Inflammatory macrophage treated with lipopolysaccharide for 1 hour (primary cell): Measurements from ENCODE around the gene TBP.
"Not testable (repeated sequence)": the region's sequence is repeated elsewhere in the genome, so short reads cannot be mapped to it uniquely, and the experiment has no call there.

Experiments
- DNase-seq, 2 donors: peaks; one replicate each; pipeline ENCODE4 v3.0.0-alpha.2; 2020 to 2022

TBP gene

DNA sequence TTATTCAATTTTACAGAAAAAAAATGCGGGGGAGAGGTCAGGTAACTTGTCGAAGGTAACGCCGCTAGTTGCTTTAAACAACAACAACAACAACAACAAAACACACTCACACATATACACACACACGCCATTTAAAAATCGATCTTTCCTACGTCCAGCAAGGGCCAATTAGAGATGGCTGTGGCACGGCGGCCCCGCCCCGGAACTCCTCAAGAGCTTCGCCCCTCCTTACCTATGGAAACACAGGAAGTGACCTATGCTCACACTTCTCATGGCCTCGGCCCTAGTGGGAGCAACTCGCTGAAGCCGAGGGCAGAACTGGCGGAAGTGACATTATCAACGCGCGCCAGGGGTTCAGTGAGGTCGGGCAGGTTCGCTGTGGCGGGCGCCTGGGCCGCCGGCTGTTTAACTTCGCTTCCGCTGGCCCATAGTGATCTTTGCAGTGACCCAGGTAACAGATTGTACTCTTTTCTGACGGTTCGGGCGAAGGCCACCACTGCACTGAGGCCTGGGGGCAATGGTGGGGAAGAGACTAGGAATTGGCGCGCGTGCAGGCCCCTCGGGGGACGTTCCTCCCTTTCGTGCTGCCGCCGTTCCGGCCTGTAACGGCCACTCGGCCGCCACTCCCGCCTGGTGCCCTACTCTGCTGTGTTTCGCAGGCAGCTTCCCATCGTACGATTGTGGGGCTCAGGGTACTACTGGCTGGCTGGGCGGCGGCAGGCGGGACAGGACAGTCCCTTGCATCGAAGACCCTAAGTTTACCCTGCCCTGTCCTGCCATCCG is at the start of gene TBP:
Gene TBP (plus strand): TSS at position 357 of the 783 bp plus-strand sequence. CDS start 2,661 bp downstream, outside the sequence.
- DNase-seq = peak; percentile 98

DNA sequence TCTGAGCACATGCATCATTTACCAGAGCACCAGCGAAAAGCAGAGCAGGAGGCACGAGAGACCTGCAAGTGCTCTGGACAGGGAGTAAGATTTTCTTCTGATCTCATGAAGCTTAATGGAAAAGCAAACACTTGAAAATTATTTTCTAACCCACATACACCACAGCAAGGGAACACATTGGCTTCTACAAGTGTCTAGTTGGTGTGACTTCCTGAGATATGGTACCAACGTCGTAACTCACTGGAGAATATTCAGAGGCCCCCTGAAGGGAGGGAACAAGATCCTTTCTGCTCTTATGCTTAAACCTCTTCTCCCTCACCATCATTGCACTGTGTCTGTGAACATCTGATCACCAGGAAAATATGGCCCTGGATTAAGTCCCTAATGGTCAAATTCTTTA is 49.7 kb upstream of the TBP start:
- no peak for DNase-seq

DNA sequence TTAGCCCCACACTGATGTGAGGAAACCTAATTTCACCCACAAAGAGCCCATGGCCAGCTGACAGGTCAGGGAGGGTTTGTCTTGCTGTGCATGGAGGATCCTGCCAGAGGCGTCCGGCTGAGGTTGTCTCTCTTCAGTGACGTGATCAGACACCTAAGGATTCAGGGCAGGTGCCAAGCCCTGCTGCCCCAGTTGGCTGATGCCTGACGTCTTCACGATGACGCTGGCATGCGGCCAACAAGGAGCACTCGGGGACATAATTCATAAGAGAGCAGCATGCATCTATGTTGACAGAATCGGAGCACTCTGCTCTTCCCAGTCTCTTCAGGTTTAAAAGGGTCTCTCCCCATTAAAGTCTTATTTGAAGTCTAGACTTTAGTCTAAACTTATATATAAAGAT is 48.9 kb upstream of the TBP start:
- no peak for DNase-seq

DNA sequence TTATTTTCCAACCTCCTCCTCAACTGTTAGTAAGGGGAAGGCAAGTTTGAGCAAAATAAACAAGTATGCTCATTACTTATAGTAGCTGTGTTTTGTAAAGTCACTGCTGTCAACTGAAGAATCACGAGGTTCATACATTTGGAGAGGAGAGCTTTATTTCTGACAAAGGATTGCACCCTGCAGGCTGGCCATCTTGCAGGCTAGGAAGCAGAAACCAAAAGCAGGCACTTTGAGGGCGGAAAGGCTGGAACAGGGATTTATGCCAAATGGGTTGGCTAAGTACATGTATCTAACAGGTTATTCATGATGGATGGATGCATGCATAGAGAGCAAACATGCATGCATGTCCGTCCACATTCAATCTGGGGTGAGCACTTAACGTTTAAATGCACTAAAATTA is 47.7 kb upstream of the TBP start:
- no peak for DNase-seq

DNA sequence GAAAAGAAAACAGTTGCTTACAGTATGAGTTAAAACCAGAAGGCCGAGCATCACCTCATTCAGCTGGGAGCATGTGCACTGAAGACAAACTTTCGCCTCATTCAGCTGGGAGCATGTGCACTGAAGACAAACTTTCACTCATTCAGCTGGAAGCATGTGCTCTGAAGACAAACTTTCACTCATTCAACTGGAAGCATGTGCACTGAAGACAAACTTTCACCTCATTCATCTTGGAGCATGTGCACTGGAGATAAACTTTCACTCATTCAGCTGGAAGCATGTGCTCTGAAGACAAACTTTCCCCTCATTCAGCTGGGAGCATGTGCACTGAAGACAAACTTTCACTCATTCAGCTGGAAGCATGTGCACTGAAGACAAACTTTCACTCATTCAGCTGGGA is 46.4 kb upstream of the TBP start:
- not testable (repeated sequence) for DNase-seq

DNA sequence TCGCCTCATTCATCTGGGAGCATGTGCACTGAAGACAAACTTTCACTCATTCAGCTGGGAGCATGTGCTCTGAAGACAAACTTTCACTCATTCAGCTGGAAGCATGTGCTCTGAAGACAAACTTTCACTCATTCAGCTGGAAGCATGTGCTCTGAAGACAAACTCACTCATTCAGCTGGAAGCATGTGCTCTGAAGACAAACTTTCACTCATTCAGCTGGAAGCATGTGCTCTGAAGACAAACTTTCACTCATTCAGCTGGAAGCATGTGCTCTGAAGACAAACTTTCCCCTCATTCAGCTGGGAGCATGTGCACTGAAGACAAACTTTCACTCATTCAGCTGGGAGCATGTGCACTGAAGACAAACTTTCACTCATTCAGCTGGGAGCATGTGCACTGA is 45.9 kb upstream of the TBP start:
- DNase-seq = not testable (repeated sequence)

DNA sequence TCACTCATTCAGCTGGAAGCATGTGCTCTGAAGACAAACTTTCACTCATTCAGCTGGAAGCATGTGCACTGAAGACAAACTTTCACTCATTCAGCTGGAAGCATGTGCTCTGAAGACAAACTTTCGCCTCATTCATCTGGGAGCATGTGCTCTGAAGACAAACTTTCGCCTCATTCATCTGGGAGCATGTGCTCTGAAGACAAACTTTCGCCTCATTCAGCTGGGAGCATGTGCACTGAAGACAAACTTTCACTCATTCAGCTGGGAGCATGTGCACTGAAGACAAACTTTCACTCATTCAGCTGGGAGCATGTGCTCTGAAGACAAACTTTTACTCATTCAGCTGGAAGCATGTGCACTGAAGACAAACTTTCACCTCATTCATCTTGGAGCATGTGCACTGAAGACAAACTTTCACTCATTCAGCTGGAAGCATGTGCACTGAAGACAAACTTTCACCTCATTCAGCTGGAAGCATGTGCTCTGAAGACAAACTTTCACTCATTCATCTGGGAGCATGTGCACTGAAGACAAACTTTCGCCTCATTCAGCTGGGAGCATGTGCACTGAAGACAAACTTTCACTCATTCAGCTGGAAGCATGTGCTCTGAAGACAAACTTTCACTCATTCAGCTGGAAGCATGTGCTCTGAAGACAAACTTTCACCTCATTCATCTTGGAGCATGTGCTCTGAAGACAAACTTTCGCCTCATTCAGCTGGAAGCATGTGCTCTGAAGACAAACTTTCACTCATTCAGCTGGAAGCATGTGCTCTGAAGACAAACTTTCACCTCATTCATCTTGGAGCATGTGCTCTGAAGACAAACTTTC is 45.1 kb upstream of the TBP start:
- not testable (repeated sequence) for DNase-seq

DNA sequence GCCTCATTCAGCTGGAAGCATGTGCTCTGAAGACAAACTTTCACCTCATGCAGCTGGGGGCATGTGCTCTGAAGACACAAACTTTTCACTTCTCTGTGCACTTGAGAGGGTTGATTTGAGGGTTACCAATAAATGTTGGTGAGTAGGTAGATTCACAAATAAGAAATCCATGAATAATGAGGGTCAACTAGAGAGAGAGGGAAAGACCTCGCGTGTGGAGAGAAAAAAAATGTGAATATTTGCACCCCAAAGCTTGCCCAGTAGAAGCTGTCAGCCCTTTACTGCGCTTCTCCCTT is 44.5 kb upstream of the TBP start:
- no peak for DNase-seq

DNA sequence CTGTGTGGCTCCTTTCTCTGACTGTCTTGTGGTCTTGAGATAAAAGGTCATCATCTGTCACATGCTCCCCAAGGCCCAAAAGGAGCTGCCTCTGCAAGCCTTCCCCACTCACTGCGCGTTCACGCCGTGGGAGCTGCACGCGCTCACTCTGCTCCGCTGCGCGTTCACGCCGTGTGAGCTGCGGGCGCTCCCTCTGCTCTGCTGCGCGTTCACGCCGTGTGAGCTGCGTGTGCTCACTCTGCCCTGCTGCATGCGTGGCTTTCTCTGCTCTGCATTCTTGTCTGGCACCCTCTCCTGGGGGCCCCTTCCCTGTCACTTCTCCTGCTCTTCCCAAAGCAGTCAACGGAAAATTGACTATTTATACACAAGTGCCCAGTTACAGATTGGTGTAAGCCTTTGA is 43.5 kb upstream of the TBP start:
- DNase-seq = no peak

DNA sequence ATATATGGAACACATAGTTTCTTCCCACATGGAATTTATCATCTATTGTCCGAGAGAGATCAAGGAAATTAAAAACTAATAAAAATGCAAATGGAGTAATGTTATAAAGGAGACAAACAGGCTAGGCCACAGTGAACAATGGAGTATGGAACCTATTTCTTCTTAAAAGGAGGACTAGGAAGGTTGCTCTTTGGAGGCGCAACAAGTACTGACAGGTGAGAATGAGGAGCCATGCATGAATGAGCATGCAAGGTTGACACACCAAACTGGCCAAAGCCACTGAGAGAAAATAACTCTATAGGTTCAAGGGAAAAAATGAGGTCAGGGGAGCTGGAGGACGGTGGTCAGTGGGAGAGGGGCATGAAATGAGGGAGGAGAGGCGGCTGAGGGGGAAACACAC is 41.9 kb upstream of the TBP start:
- DNase-seq = no peak

DNA sequence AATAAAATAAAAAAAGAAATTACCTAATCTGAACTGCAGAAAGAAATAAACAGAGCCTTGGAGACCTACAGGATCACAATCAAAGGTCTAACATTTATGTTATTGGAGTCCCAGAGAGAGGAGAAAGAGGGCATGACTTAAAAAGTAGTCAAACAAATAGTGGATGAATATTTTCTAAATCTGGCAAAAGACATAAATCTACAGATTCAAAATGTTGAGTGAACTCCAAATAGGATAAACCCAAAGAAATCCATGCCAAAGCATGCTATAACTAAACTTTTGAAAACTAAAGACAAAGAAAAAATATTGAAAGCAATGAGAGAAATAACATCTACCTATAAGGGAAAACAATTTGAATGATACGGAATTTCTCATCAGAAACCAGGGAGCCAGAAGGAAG is 39.3 kb upstream of the TBP start:
- DNase-seq = no peak

DNA sequence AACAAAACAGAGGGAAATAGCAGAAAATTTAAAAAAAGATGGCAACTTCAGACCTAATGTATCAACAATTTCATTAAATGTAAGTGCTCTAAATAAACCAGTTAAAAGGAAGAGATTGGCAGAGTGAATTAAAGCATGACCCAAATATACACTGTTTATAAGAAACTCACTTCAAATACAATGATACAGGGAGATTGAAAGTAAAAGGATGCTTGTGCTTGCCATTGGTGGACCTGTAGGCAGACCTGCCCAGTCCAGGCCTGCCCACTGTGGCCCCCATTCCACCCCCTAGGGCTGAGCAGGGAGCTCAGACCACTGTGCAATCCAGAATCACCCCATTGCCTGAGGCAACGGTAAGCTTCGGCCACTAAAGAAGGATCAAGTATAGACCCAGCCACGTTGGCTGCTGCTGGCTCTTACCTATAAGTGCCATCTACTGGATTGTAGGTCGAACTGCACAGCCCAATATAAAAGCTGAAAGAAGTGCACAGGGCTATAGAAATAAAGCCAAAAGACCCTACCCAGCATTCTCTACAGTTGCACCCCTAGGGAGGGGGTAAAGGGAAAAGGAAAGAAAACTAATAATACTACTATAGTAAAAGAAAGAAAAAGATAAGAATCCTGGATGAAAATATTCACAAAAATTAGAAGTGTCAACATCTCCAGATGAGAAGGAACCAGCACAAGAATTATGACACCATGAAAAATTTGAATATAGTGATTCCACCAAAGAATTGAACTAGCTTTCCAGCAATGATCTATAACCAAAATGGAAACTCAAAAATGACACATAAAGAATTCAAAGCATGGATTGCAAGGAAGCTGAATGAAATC is 37.2 kb upstream of the TBP start:
- DNase-seq = peak; percentile 38 to 62

DNA sequence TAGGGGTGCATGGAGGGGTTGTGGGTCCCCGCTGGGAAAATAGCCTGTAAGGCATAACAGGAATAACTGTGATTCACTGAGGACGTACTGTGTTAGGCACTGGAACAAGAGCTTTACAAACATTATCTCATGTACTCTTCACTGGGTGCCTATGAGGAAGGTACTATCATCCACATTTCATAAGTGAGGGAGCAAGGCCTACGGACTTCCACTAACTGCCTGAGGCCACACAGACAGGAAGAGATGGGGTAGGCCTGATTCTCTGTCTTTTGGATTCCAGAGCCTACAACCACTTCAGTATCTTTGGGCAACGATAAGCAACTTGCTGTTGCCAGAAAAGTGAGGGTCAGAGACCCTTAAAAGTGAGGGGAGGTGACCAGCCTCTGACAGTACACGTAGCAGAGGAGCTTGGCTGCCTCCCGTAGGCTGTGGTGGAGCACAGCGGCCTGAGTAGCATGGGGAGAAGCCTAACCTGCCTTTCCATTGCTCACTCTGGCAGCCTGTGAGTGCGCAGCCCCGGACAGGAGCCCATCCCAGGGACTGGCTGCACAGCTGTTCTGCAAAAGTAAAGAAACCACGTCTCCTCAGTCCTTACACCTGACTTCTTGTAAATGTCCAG is 31.5 kb upstream of the TBP start:
- no peak for DNase-seq

DNA sequence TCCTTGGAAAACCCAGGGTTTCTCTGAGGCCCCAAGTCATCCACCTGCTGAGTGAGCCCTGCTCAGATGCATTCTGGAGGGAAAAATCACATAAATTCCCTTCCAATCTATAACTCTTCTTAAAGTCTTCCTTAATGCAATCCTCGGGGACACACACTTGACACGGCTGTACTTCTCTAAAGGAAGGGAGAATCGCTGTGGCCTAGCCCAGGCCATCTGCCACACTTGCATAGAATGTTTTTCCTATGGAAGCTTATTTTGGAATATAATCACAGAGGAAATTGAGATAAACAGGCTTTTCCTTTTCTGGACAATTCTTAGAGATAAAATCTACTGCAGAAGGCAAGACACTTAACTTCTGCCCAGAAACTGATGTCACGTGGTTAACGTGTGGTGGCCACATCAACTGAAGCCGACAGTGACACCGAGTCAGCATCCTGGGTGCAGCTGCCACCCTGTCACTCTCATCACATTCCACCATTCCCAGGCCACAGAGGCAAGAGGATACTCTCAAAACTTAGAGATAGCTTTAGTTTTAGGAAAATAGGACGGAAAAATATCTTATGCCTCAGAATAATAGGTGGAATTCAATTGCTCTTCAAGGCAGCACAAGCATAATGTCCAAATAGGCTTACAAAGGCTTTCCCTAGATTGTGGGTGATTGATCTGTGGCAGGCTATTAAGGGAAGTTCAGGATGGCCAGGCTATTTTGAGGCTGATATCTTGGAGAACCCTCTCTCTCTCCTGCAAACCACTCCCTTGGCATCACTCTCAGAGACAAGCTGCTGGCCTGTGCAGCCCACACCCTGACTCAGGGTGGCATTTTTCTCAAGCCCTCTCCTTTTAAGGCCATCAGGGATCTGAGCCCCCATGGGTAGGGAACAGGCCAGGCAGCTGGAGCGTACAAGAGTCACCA is 30.7 kb upstream of the TBP start:
- DNase-seq = no peak

DNA sequence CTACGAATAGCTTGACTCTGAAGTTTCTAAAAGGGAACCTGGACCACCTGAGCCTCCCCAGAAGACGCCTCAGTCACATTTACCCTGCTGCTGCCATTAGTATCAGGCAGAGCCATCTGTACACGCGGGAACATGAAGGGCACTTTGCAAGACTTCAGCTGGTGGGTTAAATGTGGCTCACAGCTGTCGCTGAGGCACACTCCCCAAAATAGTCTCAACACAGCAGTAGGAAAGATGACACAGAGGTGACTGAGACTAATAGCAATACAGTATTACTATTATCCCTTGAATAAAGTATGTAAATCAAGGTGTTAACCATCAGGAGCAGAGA is 30.0 kb upstream of the TBP start:
- DNase-seq = no peak

DNA sequence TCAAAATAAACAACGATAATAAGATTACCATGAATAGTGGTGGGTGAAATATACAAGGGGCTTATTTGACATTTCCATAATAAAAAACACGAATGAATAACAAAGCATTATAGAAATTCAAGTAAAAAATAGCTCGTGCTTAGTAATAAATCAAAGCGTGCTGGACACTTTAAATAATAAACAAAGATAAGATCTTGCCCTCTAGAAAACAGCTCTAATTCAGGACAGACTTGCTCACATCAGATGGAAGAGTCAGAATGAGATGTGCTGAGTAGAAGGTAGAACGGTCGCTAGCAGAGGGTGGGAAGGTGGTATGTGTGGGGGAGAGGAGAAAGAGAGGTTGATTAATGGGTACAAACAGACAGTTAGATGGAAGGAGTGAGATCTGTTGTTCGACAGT is 28.4 kb upstream of the TBP start:
- no peak for DNase-seq

DNA sequence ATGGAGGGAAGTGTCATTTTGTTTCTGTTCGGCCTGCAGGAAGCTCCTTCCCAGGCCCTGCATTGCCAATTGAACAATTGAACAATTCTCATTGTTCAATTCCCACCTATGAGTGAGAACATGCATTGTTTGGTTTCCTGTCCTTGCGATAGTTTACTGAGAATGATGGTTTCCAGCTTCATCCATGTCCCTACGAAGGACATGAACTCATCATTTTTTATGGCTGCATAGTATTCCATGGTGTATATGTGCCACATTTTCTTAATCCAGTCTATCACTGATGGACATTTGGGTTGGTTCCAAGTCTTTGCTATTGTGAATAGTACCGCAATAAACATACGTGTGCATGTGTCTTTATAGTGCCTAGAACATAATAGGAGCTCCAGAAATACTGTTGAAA is 26.2 kb upstream of the TBP start:
- not testable (repeated sequence) for DNase-seq

DNA sequence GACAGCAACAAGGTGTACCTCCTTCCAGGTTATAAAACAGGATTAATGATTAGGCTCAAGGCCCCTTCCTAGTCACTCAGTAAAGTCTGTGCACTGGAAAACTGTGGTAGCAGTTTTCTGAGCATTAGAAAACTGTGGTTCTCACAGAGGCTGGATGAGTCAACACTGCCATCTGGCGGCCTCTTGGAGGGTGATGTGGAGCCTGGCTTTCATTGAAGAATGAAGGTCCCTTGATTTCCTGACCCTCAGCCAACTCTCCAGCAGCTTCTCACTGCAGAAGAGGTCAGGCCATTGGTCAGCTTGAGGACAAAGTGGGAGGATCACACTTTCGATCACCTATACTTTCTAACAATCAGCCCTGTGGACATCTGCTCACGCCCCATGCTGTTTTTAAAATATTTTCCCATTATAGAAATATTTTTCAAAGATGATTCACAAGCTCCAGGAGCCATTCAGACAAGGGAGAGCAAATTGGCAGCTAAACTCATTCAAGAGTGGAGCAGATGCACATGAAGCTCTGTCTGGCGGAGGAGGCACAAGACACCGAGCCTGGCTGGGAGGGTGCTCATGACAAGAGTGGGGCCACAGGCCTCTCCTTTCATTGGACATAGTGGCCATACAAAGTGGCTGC is 24.2 kb upstream of the TBP start:
- DNase-seq = peak; percentile 33 to 75

DNA sequence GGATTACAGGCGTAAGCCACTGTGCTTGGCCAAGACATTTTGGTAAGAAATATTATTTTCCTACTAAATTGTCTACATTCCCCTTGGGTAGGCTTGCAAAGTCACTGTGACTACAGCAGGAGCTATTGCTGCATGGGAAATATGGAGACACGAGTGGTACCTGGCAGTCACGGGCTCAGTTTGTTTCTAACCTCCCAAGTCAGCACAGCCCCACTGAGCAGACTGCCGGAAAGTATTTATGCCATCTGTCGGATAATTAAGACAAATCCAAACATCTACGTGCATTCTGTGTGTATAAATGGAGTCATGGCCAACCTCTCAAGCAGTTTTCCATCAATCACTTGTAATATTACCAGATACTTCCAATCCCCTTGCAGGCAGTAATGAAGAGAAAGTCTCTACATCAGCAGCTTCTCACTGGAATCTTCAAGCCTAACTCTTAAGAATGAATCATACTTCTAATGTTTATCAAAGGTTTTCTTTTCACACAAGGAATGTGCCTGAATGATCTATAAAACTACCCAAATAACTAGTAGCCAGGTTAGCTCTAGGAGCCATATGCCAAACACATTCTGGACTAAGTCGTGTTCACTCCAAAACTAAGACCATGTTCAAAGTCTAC is 21.2 kb upstream of the TBP start:
- DNase-seq = no peak

DNA sequence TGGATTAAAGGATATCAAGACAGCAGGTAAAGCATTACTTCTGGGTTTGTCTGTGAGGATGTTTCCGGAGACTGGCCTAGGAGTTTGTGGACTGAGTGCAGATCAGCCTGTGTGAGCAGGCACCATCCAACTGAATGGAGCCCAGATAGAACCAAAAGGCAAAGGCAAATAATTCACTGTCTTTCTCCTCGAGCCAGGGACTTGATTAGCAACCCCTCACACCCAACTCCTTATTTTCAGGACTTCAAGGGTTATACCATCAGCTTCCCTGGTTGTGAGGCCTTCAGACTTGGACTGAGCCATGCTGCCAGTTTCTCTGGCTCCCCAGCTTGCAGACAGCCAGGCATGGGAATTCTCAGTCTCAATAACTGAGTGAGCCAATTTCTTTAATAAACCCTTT is 20.4 kb upstream of the TBP start:
- no peak for DNase-seq

DNA sequence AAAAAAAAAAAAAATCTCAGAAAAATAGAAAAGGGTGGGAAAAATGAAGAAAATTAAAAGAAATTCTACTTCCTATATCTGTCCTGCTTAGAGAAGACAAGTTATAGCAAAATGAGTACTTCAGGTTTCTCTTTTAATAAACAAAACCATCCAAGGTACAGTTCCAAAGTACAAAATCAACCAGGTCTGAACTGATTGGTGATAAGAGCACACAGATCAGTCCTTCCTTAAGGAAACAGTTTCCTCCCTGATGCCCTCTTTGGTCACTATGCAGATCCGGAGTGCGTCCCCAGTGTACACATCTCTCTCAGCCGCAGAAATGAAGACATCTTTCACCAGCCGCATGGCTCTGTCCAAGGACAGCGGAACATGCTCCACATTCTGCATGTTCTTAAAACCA is 19.2 kb upstream of the TBP start:
- DNase-seq = no peak
